Vagina (tissue), 2 donors: ENCODE data around the gene CRTC1.

ENCODE experiments used
- POLR2A ChIP-seq, 2 donors: fragments of 450-650 bp; IDR thresholded peaks; one replicate each; pipeline ENCODE4 v1.6.1; 2017; ENCODE audit warnings: antibody characterized with exemption in 2 of 2, mild to moderate bottlenecking in 2 of 2, moderate library complexity in 2 of 2
- POLR2AphosphoS5 ChIP-seq, 2 donors: sonication (generic); formaldehyde crosslinking; IDR thresholded peaks; one replicate each; pipeline ENCODE4 v1.9.0; 2017; ENCODE audit warnings: antibody characterized with exemption in 2 of 2, mild to moderate bottlenecking in 2 of 2, low read depth in 1 of 2; ENCODE audit not compliant: insufficient read depth in 1 of 2
- TF ChIP-seq, protein P1 (sequence below), 3 experiments: fragments of 450-650 bp in 2 of 3; fragments of 200-600 bp in 1 of 3; sonication (generic) in 1 of 3; IDR thresholded peaks; one replicate each; pipeline ENCODE4 v1.5.1; 2017 to 2019; ENCODE audit warnings: antibody characterized with exemption in 3 of 3, mild to moderate bottlenecking in 2 of 3, moderate library complexity in 2 of 3

DNA sequence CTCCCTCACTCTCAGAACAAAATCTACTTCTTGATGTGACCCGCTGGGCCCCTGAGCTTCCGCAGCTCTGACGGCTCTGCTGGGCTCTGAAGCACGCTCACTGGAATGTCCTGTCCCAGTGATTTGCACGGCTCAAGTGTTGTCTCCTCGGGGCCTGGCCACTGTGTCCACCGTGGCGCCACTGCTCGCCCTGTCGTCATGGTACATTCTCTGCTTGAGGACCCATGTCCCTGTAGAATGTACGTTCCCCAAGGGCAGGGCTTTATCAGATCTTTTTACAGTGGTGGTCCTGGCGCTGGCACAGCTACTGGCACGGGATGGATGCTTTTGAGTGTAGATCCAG, 34.5 kb upstream of the CRTC1 start:
- TF ChIP-seq, protein P1, sequence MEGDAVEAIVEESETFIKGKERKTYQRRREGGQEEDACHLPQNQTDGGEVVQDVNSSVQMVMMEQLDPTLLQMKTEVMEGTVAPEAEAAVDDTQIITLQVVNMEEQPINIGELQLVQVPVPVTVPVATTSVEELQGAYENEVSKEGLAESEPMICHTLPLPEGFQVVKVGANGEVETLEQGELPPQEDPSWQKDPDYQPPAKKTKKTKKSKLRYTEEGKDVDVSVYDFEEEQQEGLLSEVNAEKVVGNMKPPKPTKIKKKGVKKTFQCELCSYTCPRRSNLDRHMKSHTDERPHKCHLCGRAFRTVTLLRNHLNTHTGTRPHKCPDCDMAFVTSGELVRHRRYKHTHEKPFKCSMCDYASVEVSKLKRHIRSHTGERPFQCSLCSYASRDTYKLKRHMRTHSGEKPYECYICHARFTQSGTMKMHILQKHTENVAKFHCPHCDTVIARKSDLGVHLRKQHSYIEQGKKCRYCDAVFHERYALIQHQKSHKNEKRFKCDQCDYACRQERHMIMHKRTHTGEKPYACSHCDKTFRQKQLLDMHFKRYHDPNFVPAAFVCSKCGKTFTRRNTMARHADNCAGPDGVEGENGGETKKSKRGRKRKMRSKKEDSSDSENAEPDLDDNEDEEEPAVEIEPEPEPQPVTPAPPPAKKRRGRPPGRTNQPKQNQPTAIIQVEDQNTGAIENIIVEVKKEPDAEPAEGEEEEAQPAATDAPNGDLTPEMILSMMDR (IDR thresholded peaks at IDR 0.05): no peak
- no peak for TF ChIP-seq POLR2AphosphoS5 (IDR thresholded peaks at IDR 0.05; ENCODE audit: insufficient read depth in 1 of 2, low read depth in 1 of 2)
- no peak for TF ChIP-seq POLR2A (IDR thresholded peaks at IDR 0.05)
